ENCODE data around the gene MOB4. TPM values are rescaled to one million over a fixed set of nuclear protein-coding genes. Genes with fewer than 3 reads are reported as not detected.
A peak's percentile ranks its signal among the peaks of the same experiment; 100 is the strongest.

Gene MOB4
- total RNA-seq, 1 experiment from 2014 or later, result 28.3 TPM

GRCh38 chr2:197500503-197501131 is 15.2 kb upstream of the MOB4 start:
- CTCF ChIA-PET, result interaction anchor here (0.8 to 1.3 kb wide), 4 partner anchors 12 to 282 kb away, joined by 3 to 12 read pairs (median 3); partner anchors contain the start of gene MARS2
- H3K27me3 Mint-ChIP-seq (ENCODE audit: unreplicated experiment), result no peaks in the 10 kb centered on the region
- no peak for DNase-seq
- H3K27ac Mint-ChIP-seq (ENCODE audit: unreplicated experiment), result peak overlapping the region; percentile 95
- BruUV-seq (replicated peaks), result TSS peak; percentile 53
- no peaks in the 10 kb centered on the region for H3K9me3 Mint-ChIP-seq (ENCODE audit: low read depth, unreplicated experiment)
- H3K4me1 Mint-ChIP-seq (ENCODE audit: low read depth, unreplicated experiment), result peaks cover 15% of the 10 kb centered on the region
- peak overlapping the region; percentile 84 for H3K4me3 Mint-ChIP-seq (ENCODE audit: low read depth, unreplicated experiment)
- intact Hi-C loops (cut with micrococcal nuclease; ENCODE audit: unreplicated experiment), result loop anchor here (1.0 kb wide), 1 partner anchor 279 kb away; no protein-coding TSS in a partner anchor
- H3K36me3 Mint-ChIP-seq (ENCODE audit: insufficient read depth, unreplicated experiment), result peaks cover 95% of the 10 kb centered on the region
- no peak for TF ChIP-seq CTCF (IDR thresholded peaks at IDR 0.05; ENCODE audit: unreplicated experiment)

- Mint-ChIP-seq H3K27ac (ENCODE audit: unreplicated experiment) (peak overlapping the region; percentile 95), H3K4me3 (ENCODE audit: low read depth, unreplicated experiment) (peak overlapping the region; percentile 84), H3K9me3 (ENCODE audit: low read depth, unreplicated experiment) (no peaks in the 10 kb centered on the region), H3K36me3 (ENCODE audit: insufficient read depth, unreplicated experiment) (peaks cover 79% of the 10 kb centered on the region), H3K27me3 (ENCODE audit: unreplicated experiment) (no peaks in the 10 kb centered on the region), H3K4me1 (ENCODE audit: low read depth, unreplicated experiment) (peaks cover 15% of the 10 kb centered on the region)
- TF ChIP-seq CTCF (IDR thresholded peaks at IDR 0.05; ENCODE audit: unreplicated experiment), result no peak
- no TSS peak for BruUV-seq (replicated peaks)
- intact Hi-C loops (cut with micrococcal nuclease; ENCODE audit: unreplicated experiment), result no loop called here
- CTCF ChIA-PET, result no interaction called here
- DNase-seq, result no peak
These were observed 13.7 kb upstream of the MOB4 start for GRCh38 chr2:197502201-197502600.

- Mint-ChIP-seq H3K36me3 (ENCODE audit: insufficient read depth, unreplicated experiment) (peaks cover 78% of the 10 kb centered on the region), H3K27ac (ENCODE audit: unreplicated experiment) (peak overlapping the region; percentile 95)
- BruUV-seq (replicated peaks), result no TSS peak
These were observed 13.2 kb upstream of the MOB4 start for GRCh38 chr2:197502685-197503084.

DNA sequence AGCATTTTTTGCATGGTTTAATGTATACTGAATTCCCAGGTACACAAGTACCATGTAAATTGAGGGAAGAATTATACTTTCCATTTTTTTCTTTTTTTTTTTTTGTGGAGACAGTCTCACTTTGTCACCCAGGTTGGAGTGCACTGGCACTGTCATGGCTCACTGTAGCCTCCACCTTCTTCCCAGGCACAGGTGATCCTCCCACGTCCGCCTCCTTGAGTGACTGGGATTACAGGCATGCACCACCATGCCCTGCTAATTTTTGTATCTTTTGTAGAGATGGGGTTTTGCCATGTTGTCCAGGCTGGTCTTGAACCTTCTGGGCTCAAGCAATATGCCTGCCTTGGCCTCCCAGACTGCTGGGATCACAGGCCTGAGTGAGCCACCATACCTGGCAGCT is 11.9 kb upstream of the MOB4 start:
- peaks cover 15% of the 10 kb centered on the region for H3K4me1 Mint-ChIP-seq (ENCODE audit: low read depth, unreplicated experiment)
- intact Hi-C loops (cut with micrococcal nuclease; ENCODE audit: unreplicated experiment), result no loop called here
- TF ChIP-seq CTCF (IDR thresholded peaks at IDR 0.05; ENCODE audit: unreplicated experiment), result no peak
- H3K27me3 Mint-ChIP-seq (ENCODE audit: unreplicated experiment), result no peaks in the 10 kb centered on the region
- no peak overlapping the region for H3K4me3 Mint-ChIP-seq (ENCODE audit: low read depth, unreplicated experiment)
- no peaks in the 10 kb centered on the region for H3K9me3 Mint-ChIP-seq (ENCODE audit: low read depth, unreplicated experiment)
- no TSS peak for BruUV-seq (replicated peaks)
- H3K36me3 Mint-ChIP-seq (ENCODE audit: insufficient read depth, unreplicated experiment), result peaks cover 67% of the 10 kb centered on the region
- peak overlapping the region; percentile 56 for H3K27ac Mint-ChIP-seq (ENCODE audit: unreplicated experiment)
- CTCF ChIA-PET, result no interaction called here
- no peak for DNase-seq

More at GRCh38 chr2:197502685-197503084, 13.2 kb upstream of the MOB4 start:
- Mint-ChIP-seq H3K9me3 (ENCODE audit: low read depth, unreplicated experiment) (no peaks in the 10 kb centered on the region), H3K27me3 (ENCODE audit: unreplicated experiment) (no peaks in the 10 kb centered on the region), H3K4me3 (ENCODE audit: low read depth, unreplicated experiment) (peak overlapping the region; percentile 84), H3K4me1 (ENCODE audit: low read depth, unreplicated experiment) (peaks cover 15% of the 10 kb centered on the region)
- intact Hi-C loops (cut with micrococcal nuclease; ENCODE audit: unreplicated experiment), result no loop called here
- DNase-seq, result no peak
- CTCF ChIA-PET, result no interaction called here
- no peak for TF ChIP-seq CTCF (IDR thresholded peaks at IDR 0.05; ENCODE audit: unreplicated experiment)
